H1 (cell line): Measurements from ENCODE around the gene ASS1. TPM values are rescaled to one million over a fixed set of nuclear protein-coding genes. Genes with fewer than 3 reads are reported as not detected.
A peak's percentile ranks its signal among the peaks of the same experiment; 100 is the strongest.

Source experiments
- CTCF ChIA-PET: fragments of 300-600 bp; sonication (Branson Sonifier 250); formaldehyde crosslinking; loops from one replicate; lab custom pipeline; 2021; ENCODE audit not compliant: partially characterized antibody; lab: Charles Lee
- POLR2A ChIA-PET: fragments of 300-600 bp; sonication (Branson Sonifier 250); formaldehyde crosslinking; loops from one replicate; lab custom pipeline; 2021; ENCODE audit warnings: inconsistent platforms; ENCODE audit not compliant: partially characterized antibody; lab: Charles Lee
- DNase-seq, 2 experiments: peaks; one replicate each; pipeline versions ENCODE4 v3.0.0 to v3.0.0-alpha.2; 2010 to 2022; ENCODE audit warnings: low spot score in 2 of 2, low read depth in 1 of 2, mixed read lengths in 1 of 2
- FAIRE-seq: peaks from 2 replicates; lab custom pipeline; 2011; peaks lifted over from hg19 to GRCh38; lab: Jason Lieb, UNC
- H2AFZ ChIP-seq: 2 replicates; pipeline ENCODE4 v1.8.1; 2012; ENCODE audit warnings: low read length, inconsistent platforms
- H2AK5ac ChIP-seq: 2 replicates; pipeline ENCODE4 v1.6.1; 2013; ENCODE audit warnings: low read depth, low read length
- H2BK120ac ChIP-seq: replicated peaks from 2 replicates; pipeline ENCODE3; 2013; ENCODE audit warnings: low read depth, low read length, inconsistent platforms
- H2BK12ac ChIP-seq: 2 replicates; pipeline ENCODE4 v1.6.1; 2013; ENCODE audit warnings: low read depth, low read length
- H2BK15ac ChIP-seq: 2 replicates; pipeline ENCODE4 v1.6.1; 2013; ENCODE audit warnings: low read length
- H2BK20ac ChIP-seq: 2 replicates; pipeline ENCODE4 v1.6.1; 2013; ENCODE audit warnings: low read length
- H2BK5ac ChIP-seq: 2 replicates; pipeline ENCODE4 v1.6.1; 2013; ENCODE audit warnings: low read depth, low read length
- H3K14ac ChIP-seq: 2 replicates; pipeline ENCODE4 v1.6.1; 2013; ENCODE audit warnings: inconsistent platforms; ENCODE audit not compliant: insufficient read length
- H3K18ac ChIP-seq: 2 replicates; pipeline ENCODE4 v1.6.1; 2013; ENCODE audit warnings: low read length; ENCODE audit errors: extremely low read depth
- H3K23ac ChIP-seq: 2 replicates; pipeline ENCODE4 v1.6.1; 2013; ENCODE audit warnings: inconsistent platforms; ENCODE audit not compliant: insufficient read length
- H3K23me2 ChIP-seq: 2 replicates; pipeline ENCODE4 v1.6.1; 2013; ENCODE audit warnings: low read depth, low read length
- H3K27ac ChIP-seq: 2 replicates; pipeline ENCODE4 v1.6.1; 2011; ENCODE audit warnings: low read depth, low read length, inconsistent platforms
- H3K27me3 ChIP-seq, 4 experiments: replicated peaks in 1 of 4; 1 replicate in 1 of 4; 2 replicates in 3 of 4; pipeline versions ENCODE4 v1.6.1 to v1.8.1; 2011 to 2013; ENCODE audit warnings: low read length in 3 of 4, mild to moderate bottlenecking in 3 of 4, inconsistent platforms in 2 of 4, mixed read lengths in 2 of 4, moderate library complexity in 1 of 4; ENCODE audit not compliant: control insufficient read depth in 3 of 4, insufficient read depth in 3 of 4; ENCODE audit errors: extremely low read depth in 1 of 4
- H3K36me3 ChIP-seq, 4 experiments: 2 replicates each; pipeline versions ENCODE4 v1.6.1 to v1.8.1; 2011 to 2013; ENCODE audit warnings: mild to moderate bottlenecking in 4 of 4, low read length in 3 of 4, moderate library complexity in 2 of 4, control low read depth in 1 of 4, inconsistent platforms in 1 of 4; ENCODE audit not compliant: insufficient read depth in 4 of 4, control insufficient read depth in 2 of 4
- H3K4ac ChIP-seq: replicated peaks from 2 replicates; pipeline ENCODE3; 2013; ENCODE audit warnings: low read length, low read depth, mixed read lengths, inconsistent platforms; ENCODE audit not compliant: insufficient read length
- H3K4me1 ChIP-seq, 4 experiments: replicated peaks in 1 of 4; 1 replicate in 1 of 4; 2 replicates in 3 of 4; pipeline versions ENCODE4 v1.6.1 to v1.8.1; 2011 to 2013; ENCODE audit warnings: low read length in 3 of 4, inconsistent platforms in 2 of 4, mixed read lengths in 1 of 4; ENCODE audit not compliant: insufficient read depth in 4 of 4, control insufficient read depth in 3 of 4
- H3K4me2 ChIP-seq, 2 experiments: 2 replicates each; pipeline versions ENCODE4 v1.6.1 to v1.8.1; 2011 to 2013; ENCODE audit warnings: low read depth in 2 of 2, low read length in 2 of 2, control low read depth in 1 of 2, inconsistent platforms in 1 of 2, mild to moderate bottlenecking in 1 of 2; ENCODE audit not compliant: insufficient read depth in 1 of 2
- H3K4me3 ChIP-seq, 4 experiments: fragments of 200-600, 300-600 bp in 1 of 4; sonication (generic), shearing (Covaris generic), sonication (Bioruptor Twin) in 1 of 4; 2 replicates each; pipeline versions ENCODE4 v1.5.1 to v1.8.1; 2011 to 2016; ENCODE audit warnings: low read length in 4 of 4, low read depth in 3 of 4, control low read depth in 2 of 4, inconsistent platforms in 2 of 4, mild to moderate bottlenecking in 2 of 4, mixed read lengths in 1 of 4, moderate library complexity in 1 of 4; ENCODE audit not compliant: insufficient read depth in 2 of 4; ENCODE audit errors: extremely low read depth in 1 of 4
- H3K56ac ChIP-seq: replicated peaks from 2 replicates; pipeline ENCODE3; 2013; ENCODE audit warnings: low read depth, mild to moderate bottlenecking, mixed read lengths, low read length, inconsistent platforms; ENCODE audit not compliant: insufficient read length
- H3K79me1 ChIP-seq: 2 replicates; pipeline ENCODE4 v1.6.1; 2013; ENCODE audit warnings: low read depth, low read length, control low read depth
- H3K79me2 ChIP-seq, 2 experiments: 2 replicates each; pipeline versions ENCODE4 v1.6.1 to v1.8.1; 2012 to 2013; ENCODE audit warnings: low read length in 2 of 2, mild to moderate bottlenecking in 2 of 2, inconsistent platforms in 1 of 2; ENCODE audit not compliant: insufficient read depth in 2 of 2, control insufficient read depth in 1 of 2
- H3K9ac ChIP-seq, 4 experiments: replicated peaks in 1 of 4; 1 replicate in 1 of 4; 2 replicates in 3 of 4; pipeline versions ENCODE4 v1.6.1 to v1.8.1; 2011 to 2013; ENCODE audit warnings: low read depth in 3 of 4, low read length in 3 of 4, control low read depth in 2 of 4, mild to moderate bottlenecking in 2 of 4, moderate library complexity in 2 of 4, inconsistent platforms in 1 of 4; ENCODE audit errors: extremely low read depth in 1 of 4
- H3K9me3 ChIP-seq, 2 experiments: 2 replicates each; pipeline versions ENCODE4 v1.6.1 to v1.8.1; 2012 to 2013; ENCODE audit warnings: mild to moderate bottlenecking in 2 of 2, moderate library complexity in 2 of 2, control low read depth in 1 of 2, inconsistent platforms in 1 of 2, low read depth in 1 of 2, low read length in 1 of 2, mixed read lengths in 1 of 2; ENCODE audit not compliant: insufficient read depth in 2 of 2
- H4K20me1 ChIP-seq, 2 experiments: replicated peaks in 1 of 2; 2 replicates each; pipeline versions ENCODE3 to v1.8.1; 2011 to 2013; ENCODE audit warnings: inconsistent platforms in 2 of 2, low read length in 2 of 2, mild to moderate bottlenecking in 1 of 2; ENCODE audit not compliant: insufficient read depth in 2 of 2, control insufficient read depth in 1 of 2
- H4K5ac ChIP-seq: 2 replicates; pipeline ENCODE4 v1.6.1; 2013; ENCODE audit warnings: low read length, low read depth, mixed read lengths, inconsistent platforms; ENCODE audit not compliant: insufficient read length
- H4K8ac ChIP-seq: 2 replicates; pipeline ENCODE4 v1.8.0; 2013; ENCODE audit warnings: mild to moderate bottlenecking, moderate library complexity, low read length, inconsistent platforms; ENCODE audit not compliant: insufficient read depth; ENCODE audit errors: extremely low read depth
- H4K91ac ChIP-seq: replicated peaks from 2 replicates; pipeline ENCODE3; 2013; ENCODE audit warnings: low read length, mixed read lengths, inconsistent platforms; ENCODE audit not compliant: insufficient read length
- POLR2A ChIP-seq, 2 experiments: IDR thresholded peaks; 1 replicate in 1 of 2; 2 replicates in 1 of 2; pipeline ENCODE4 v1.6.1; 2011; ENCODE audit warnings: low read depth in 2 of 2, low read length in 2 of 2, mild to moderate bottlenecking in 2 of 2; ENCODE audit errors: control extremely low read depth in 1 of 2
- YY1 ChIP-seq: IDR thresholded peaks from 2 replicates; pipeline ENCODE4 v1.6.1; 2011; ENCODE audit warnings: low read depth, mild to moderate bottlenecking, low read length
- WGBS, 2 experiments: shearing (Covaris generic) in 1 of 2; methylation state at CpG; one replicate each; pipeline versions ENCODE4 v1.1.6 to v1.1.7; 2013 to 2015; ENCODE audit warnings: low lambda C conversion rate in 2 of 2, mixed read lengths in 2 of 2, inconsistent platforms in 1 of 2, low coverage in 1 of 2, missing lambda C conversion rate in 1 of 2; ENCODE audit not compliant: insufficient replicate concordance in 2 of 2, insufficient coverage in 1 of 2, insufficient read length in 1 of 2; ENCODE audit errors: extremely low coverage in 1 of 2, missing lambda C conversion rate in 1 of 2; 5-methylcytosine and 5-hydroxymethylcytosine counted together
- polyA plus RNA-seq, 7 experiments: library from polyadenylated mRNA; depleted of rRNA in 3 of 7; stranded (reverse) in 5 of 7; unstranded in 2 of 7; fragments of >200 nt in 5 of 7; fragments of 200-250 nt in 2 of 7; gene quantifications; 1 replicate in 5 of 7; 2 replicates in 1 of 7; 4 replicates in 1 of 7; pipeline versions ENCODE4 v1.2.1 to v1.2.3, GENCODE V29; 2011 to 2013; ENCODE audit warnings: missing spikeins in 2 of 7, mixed read lengths in 2 of 7
- total RNA-seq: library from RNA; stranded (reverse); fragmentation: NEBNext Ultra II Directional; extraction: Animal tissue kit (Norgen Biotek cat#: 25700); gene quantifications from 2 replicates; pipeline ENCODE4 v1.2.1, GENCODE V29; 2021
- TF ChIP-seq, protein P1 (sequence below): IDR thresholded peaks from 2 replicates; pipeline ENCODE4 v1.6.1; 2012; ENCODE audit warnings: inconsistent platforms
- TF ChIP-seq, protein P2 (sequence below): IDR thresholded peaks from 2 replicates; pipeline ENCODE4 v1.6.1; 2011; ENCODE audit warnings: low read length, improper control_type of control experiment
- TF ChIP-seq, protein P3 (sequence below): IDR thresholded peaks from 2 replicates; pipeline ENCODE4 v1.6.1; 2011; ENCODE audit warnings: low read depth, mild to moderate bottlenecking, low read length; ENCODE audit not compliant: insufficient read depth

The ASS1 gene
- total and polyA plus RNA-seq, 2 of the 8 experiments (the other 6 are each of a cell fraction or from before 2014, with no cell fraction given), result 108 to 296 TPM

DNA sequence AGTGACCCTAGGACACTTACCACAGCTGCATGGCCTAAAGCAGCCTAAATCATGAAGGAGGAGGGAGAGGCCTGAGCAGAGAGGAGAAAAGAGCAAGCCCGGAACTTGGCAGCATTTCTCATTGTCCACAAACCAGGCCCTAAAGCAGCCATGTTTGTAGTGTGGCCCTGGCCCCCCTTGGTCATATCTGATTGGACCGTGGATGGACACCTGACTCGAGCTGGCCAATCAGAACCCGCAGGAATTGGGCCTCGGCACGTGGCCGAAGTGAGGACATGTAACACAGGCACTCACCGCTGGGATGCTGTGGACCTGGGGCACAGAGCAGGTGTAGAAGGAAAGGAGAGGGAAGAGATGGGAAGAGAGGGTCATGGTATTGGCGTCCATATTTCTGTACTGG is 56.9 kb downstream of the ASS1 start:
- Histone ChIP-seq H3K79me1 (no peaks in the 10 kb centered on the region), H2AK5ac (no peak overlapping the region), H2BK20ac (no peak overlapping the region), H3K9me3 (no peaks in the 10 kb centered on the region), H3K9ac (no peak overlapping the region), H2BK120ac (no peak overlapping the region), H2BK5ac (no peak overlapping the region), H3K4me3 (no peak overlapping the region), H4K8ac (no peak overlapping the region), H3K18ac (peak overlapping the region; percentile 28), H3K4ac (no peak overlapping the region), H3K23me2 (no peaks in the 10 kb centered on the region), H4K20me1 (no peaks in the 10 kb centered on the region), H3K14ac (no peak overlapping the region), H3K36me3 (peaks cover 0 to 21% (median 4%) of the 10 kb centered on the region in 4 experiments; a peak in 4 of 8 replicates), H2AFZ (no peak overlapping the region), H3K23ac (no peak overlapping the region), H4K91ac (no peak overlapping the region), H4K5ac (no peak overlapping the region), H3K4me2 (no peak overlapping the region), H3K4me1 (no peaks in the 10 kb centered on the region; a peak in 1 of 7 replicates), H2BK15ac (no peak overlapping the region), H3K56ac (no peak overlapping the region), H3K27me3 (no peaks in the 10 kb centered on the region), H2BK12ac (no peak overlapping the region), H3K27ac (no peak overlapping the region), H3K79me2 (no peaks in the 10 kb centered on the region)
- FAIRE-seq, result no peak
- DNase-seq, result no peak
- WGBS, 2 experiments, result 89% methylated on average over 9 of the region's 9 CpGs; no CpG with 5 or more reads in 1 of the 2 experiments
- POLR2A ChIA-PET, result interaction anchor here (0.9 to 1.4 kb wide), 4 partner anchors 7 to 30 kb away, joined by 3 to 5 read pairs (median 4); no protein-coding TSS in a partner anchor
- TF ChIP-seq, protein P1, sequence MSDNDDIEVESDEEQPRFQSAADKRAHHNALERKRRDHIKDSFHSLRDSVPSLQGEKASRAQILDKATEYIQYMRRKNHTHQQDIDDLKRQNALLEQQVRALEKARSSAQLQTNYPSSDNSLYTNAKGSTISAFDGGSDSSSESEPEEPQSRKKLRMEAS, result peak; percentile 29; the same call in 1 of the 2 replicates
- no peak for TF ChIP-seq POLR2A (IDR thresholded peaks at IDR 0.05; ENCODE audit: control extremely low read depth in 1 of 2, low read depth in 2 of 2, low read length in 2 of 2)
- TF ChIP-seq, protein P2, sequence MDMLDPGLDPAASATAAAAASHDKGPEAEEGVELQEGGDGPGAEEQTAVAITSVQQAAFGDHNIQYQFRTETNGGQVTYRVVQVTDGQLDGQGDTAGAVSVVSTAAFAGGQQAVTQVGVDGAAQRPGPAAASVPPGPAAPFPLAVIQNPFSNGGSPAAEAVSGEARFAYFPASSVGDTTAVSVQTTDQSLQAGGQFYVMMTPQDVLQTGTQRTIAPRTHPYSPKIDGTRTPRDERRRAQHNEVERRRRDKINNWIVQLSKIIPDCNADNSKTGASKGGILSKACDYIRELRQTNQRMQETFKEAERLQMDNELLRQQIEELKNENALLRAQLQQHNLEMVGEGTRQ, result peak; percentile 68
- TF ChIP-seq YY1, result 0 out of 2 replicates have a peak, but pooled peaks have one; percentile 28
- TF ChIP-seq, protein P3, sequence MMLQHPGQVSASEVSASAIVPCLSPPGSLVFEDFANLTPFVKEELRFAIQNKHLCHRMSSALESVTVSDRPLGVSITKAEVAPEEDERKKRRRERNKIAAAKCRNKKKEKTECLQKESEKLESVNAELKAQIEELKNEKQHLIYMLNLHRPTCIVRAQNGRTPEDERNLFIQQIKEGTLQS, result 0 out of 2 replicates have a peak, but pooled peaks have one; percentile 22
- CTCF ChIA-PET, result interaction anchor here (0.8 to 1.8 kb wide), 7 partner anchors 11 to 183 kb away, joined by 3 to 6 read pairs (median 4); no protein-coding TSS in a partner anchor
